ENCODE measurements around the gene CDH8. TPM values are rescaled to one million over a fixed set of nuclear protein-coding genes. Genes with fewer than 3 reads are reported as not detected.

Gene CDH8
- polyA plus RNA-seq, 1 experiment = not detected

- CTCF ChIA-PET = no interaction called here
- POLR2A ChIA-PET = no interaction called here
- Histone ChIP-seq H3K4me3 (ENCODE audit: low read depth, low read length) (no peak overlapping the region), H3K27me3 (ENCODE audit: control insufficient read depth, insufficient read depth, low read length) (no peaks in the 10 kb centered on the region), H3K9me3 (ENCODE audit: control insufficient read depth, insufficient read depth, low read length) (no peaks in the 10 kb centered on the region), H3K27ac (ENCODE audit: low read depth, low read length) (no peak overlapping the region)
- DNase-seq (ENCODE audit: low read depth, low spot score) = no peak
- TF ChIP-seq CTCF (IDR thresholded peaks at IDR 0.05; ENCODE audit: low read depth, low read length) = no peak
These were observed 391.5 kb downstream of the CDH8 start for GRCh38 chr16:61644736-61645135.

- Histone ChIP-seq H3K4me3 (ENCODE audit: low read depth, low read length) (no peak overlapping the region), H3K27me3 (ENCODE audit: control insufficient read depth, insufficient read depth, low read length) (no peaks in the 10 kb centered on the region), H3K27ac (ENCODE audit: low read depth, low read length) (no peak overlapping the region), H3K9me3 (ENCODE audit: control insufficient read depth, insufficient read depth, low read length) (peaks cover 4% of the 10 kb centered on the region; the same call in 1 of the 2 replicates)
- no peak for DNase-seq (ENCODE audit: low read depth, low spot score)
- ChIA-PET CTCF (no interaction called here), POLR2A (no interaction called here)
- no peak for TF ChIP-seq CTCF (IDR thresholded peaks at IDR 0.05; ENCODE audit: low read depth, low read length)
These were observed 418.9 kb downstream of the CDH8 start for GRCh38 chr16:61617219-61617783.

GRCh38 chr16:61616088-61616487, 420.1 kb downstream of the CDH8 start:
- no peak for TF ChIP-seq CTCF (IDR thresholded peaks at IDR 0.05; ENCODE audit: low read depth, low read length)
- POLR2A ChIA-PET = no interaction called here
- no peaks in the 10 kb centered on the region for H3K27me3 ChIP-seq (ENCODE audit: control insufficient read depth, insufficient read depth, low read length)
- H3K27ac ChIP-seq (ENCODE audit: low read depth, low read length) = no peak overlapping the region
- CTCF ChIA-PET = no interaction called here
- H3K4me3 ChIP-seq (ENCODE audit: low read depth, low read length) = no peak overlapping the region
- H3K9me3 ChIP-seq (ENCODE audit: control insufficient read depth, insufficient read depth, low read length) = peaks cover 4% of the 10 kb centered on the region; the same call in 1 of the 2 replicates
- DNase-seq (ENCODE audit: low read depth, low spot score) = no peak

- ChIA-PET POLR2A (no interaction called here), CTCF (no interaction called here)
These were observed 424.3 kb downstream of the CDH8 start for GRCh38 chr16:61611847-61612491.

More at GRCh38 chr16:61611847-61612491, 424.3 kb downstream of the CDH8 start:
- DNase-seq (ENCODE audit: low read depth, low spot score) = no peak
- Histone ChIP-seq H3K4me3 (ENCODE audit: low read depth, low read length) (no peak overlapping the region), H3K27me3 (ENCODE audit: control insufficient read depth, insufficient read depth, low read length) (no peaks in the 10 kb centered on the region), H3K9me3 (ENCODE audit: control insufficient read depth, insufficient read depth, low read length) (peaks cover 4% of the 10 kb centered on the region; the same call in 1 of the 2 replicates), H3K27ac (ENCODE audit: low read depth, low read length) (no peak overlapping the region)
- no peak for TF ChIP-seq CTCF (IDR thresholded peaks at IDR 0.05; ENCODE audit: low read depth, low read length)
